Measurements from ENCODE around the gene SPATA1.
A peak's percentile ranks its signal among the peaks of the same experiment; 100 is the strongest.
"Not testable (repeated sequence)": the region's sequence is repeated elsewhere in the genome, so short reads cannot be mapped to it uniquely, and the experiment has no call there.

SPATA1 gene

GRCh38 chr1:84510165-84510564 lies 4.0 kb downstream of the SPATA1 start:
- DNase-seq: no peak

DNA sequence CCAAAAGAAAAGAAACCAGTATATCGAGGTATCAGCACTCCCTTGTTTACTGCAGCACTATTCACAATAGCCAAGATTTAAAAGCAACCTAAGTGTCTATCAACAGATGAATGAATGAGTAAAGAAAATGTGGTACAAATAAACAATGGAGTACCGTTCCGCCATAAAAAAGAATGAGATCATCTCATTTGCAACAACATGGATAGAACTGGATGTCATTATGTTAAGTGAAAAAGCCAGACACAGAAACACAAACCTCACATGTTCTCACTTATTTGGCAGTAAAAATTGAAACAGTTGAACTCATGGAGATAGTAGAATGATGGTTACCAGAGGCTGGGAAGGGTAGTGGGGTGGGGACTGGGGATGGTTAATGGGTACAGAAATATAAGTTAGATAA lies 4.5 kb downstream of the SPATA1 start:
- no peak for DNase-seq

DNA sequence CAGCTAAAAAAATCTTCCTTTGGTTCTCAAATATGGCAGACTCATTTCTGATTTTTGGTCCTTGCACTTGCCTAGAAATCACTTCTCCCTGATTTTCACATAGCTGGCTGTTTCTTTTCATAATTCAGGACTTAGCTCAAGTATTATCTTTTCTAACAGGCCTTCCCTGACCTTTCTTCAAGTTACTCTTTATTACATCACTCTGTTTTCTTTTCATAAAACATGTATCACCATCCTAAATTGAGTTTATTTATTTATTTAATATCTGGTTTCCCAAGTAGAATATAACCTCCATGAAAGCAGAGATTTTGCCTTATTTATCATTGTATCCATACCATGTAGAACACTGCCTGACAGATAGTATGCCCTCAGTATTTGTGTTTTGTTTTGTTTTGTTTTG lies 18.4 kb downstream of the SPATA1 start:
- no peak for DNase-seq

DNA sequence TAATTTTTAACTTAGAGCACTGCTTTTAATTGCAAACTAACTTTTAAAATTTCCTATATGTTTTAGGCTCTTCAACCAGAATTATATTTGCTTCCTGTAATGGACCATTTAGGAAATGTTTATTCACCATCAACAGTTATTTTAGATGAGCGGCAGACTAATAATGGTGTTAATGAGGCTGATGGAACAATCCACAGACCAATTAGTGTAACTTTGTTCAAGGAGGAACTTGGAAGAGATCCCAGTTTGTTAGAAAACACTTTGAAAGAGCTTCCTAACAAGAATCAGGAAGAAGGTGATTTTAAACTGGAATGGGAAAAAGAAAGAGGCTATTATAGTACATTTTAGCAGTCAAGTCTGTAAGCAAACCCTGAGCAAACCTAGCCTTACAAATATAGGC lies 19.6 kb downstream of the SPATA1 start:
- DNase-seq: no peak

DNA sequence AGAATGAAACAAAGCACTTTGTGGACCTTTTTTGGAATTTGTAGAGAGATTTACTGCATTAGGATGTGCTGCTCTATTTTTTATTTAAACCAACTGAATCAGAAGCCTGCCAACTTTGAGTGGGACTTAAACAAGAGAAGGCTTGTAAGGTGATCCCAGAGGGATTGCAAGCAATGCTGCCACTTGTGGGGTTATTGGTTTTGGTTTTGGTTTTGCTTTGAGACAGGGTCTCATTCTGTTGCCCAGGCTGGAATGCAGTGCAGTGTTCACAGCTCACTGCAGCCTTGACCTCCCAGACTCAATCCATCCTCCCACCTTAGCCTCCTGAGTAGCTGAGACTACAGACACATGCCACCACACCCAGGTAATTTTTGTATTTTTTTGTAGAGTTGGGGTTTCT lies 32.4 kb downstream of the SPATA1 start:
- DNase-seq: no peak

GRCh38 chr1:84539972-84540371 lies 33.8 kb downstream of the SPATA1 start:
- DNase-seq: no peak

GRCh38 chr1:84540759-84541158 lies 34.6 kb downstream of the SPATA1 start:
- no peak for DNase-seq

DNA sequence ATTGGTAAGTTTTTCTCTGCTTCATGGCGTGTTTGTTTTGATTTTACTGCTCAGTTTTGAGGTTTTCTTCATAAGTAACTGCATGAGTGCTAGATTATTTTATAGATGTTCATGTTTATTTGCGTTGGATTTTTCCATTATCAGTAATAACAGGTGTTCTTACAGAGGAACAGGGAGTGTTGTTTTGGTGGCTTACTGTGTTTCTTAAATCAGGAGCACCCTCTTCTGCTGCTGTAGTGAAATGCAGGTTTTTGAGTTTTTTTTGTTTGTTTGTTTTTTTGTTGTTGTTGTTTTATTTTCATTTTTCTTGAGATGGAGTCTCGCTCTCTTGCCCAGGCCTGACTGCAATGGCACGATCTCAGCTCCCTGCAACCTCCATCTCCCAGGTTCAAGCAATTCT lies 35.5 kb downstream of the SPATA1 start:
- no peak for DNase-seq

DNA sequence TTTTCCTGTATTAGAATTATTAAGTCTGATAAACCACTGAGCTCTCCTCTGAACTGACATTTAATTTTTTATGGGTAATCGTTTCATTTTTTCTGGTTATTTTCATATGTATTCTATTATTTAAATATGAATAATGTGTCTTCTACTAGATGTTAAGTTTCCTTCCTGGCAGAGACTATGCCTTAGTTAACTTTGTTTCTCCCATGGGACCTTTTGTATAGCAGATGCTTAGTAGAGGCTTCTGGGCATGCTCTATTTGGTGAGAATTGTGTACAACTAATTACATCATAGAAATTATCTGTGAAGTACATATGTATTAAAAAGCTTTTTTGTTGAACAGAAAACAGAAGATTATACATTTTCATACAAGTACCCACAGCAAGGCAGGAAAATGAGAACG lies 44.6 kb downstream of the SPATA1 start:
- DNase-seq: no peak

DNA sequence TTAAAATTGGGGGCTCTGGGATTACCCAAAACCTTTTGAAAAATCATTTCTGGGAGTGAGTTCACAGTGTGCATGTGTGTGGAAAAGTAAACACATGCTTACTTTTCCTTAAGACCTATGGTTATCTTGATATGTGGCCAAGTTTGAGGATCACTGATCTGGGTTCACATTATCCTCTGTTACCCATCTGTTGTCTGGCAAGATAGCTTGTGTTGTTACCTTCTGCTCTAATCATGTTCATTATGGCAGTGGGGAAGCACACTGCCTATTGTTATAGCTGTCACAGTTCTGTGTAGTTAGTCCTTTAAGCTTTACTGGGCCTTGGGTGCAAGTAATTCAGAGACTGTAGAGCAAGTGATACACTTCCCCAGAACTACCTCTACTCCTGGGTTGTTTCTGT lies 63.0 kb downstream of the SPATA1 start:
- no peak for DNase-seq

DNA sequence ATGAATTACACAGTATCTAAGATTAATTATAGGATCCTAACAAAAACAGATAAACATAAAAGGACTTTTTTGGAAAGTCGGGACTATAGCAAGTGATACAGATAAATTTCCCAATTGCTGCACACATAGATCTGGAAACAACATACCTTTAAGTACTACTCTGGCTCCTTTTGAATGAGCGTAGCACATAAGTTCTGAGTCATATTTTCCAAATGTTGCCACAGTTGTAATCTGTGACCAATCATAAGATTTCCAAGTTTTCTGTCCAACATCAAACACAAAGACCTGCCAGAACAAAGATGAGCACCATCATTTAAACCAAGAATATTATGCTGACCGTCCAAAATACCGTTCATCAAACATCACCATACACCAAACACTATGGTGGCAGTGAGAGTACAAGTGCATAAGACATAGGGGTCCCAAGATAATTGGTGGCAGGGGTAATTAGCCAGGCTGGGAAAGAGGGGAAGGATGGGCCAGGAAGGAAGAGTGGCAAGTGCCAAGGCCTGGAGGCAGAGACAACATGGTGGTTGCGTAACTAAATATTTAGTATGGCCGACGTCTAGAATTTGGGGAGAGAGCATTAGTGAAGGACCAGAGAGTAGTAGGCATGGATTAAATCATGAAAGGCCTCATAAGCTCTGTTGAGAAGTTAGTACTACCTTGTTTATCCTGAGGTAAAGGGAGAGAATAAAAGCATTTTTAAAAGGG lies 64.4 kb downstream of the SPATA1 start:
- DNase-seq: no peak

- no peak for DNase-seq
These were observed 65.0 kb downstream of the SPATA1 start for GRCh38 chr1:84571150-84571535.

DNA sequence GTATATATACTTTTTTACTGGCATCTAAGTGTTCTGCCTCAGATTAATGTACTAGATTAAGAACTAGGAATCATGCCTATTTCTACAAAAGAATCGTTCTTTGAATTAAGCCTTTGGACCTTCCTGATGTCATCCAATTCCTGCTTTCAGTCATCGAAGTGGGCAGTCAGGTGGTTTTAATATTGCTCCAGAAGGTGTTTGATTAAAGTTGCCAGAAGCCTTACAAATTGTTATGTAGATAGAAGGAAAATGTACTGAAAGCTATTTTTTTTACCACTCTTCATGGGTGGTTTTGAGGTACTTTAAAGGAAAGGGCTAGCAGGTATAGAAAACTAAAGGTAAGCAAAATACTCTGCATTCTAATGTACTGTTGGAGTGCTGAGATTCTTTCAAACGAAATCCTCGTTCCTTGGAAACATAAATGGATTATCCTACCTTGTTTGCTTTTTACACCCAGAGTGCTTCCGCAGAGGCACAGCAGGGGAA lies 67.3 kb downstream of the SPATA1 start:
- DNase-seq: no peak

GRCh38 chr1:84573967-84574842 lies 68.0 kb downstream of the SPATA1 start, which contains the start of gene CTBS:
Gene CTBS (minus strand): TSS chr1:84574440. CDS start chr1:84574415, 25 bp downstream.
- DNase-seq: peak; percentile 93

- DNase-seq: no peak
These were observed 68.8 kb downstream of the SPATA1 start for GRCh38 chr1:84574936-84575335.

DNA sequence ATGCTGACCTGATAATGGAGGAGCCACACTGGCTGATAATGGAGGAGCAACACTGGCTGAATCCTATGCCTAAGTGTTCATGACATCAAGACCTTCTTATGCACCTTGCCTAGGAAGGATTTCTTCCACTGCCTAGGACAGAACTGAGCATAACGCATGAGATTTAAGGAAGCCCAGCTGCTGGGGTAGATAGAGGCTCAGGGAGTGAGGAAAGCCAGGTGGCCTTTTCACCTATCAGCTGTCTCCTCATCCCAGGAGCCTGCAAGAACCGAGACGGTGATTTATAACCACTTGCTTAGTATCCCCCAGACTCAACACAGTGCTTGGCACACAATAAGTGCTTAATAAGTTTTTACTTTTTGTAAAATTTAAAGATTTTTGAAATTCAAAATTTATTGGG lies 75.5 kb downstream of the SPATA1 start:
- no peak for DNase-seq

DNA sequence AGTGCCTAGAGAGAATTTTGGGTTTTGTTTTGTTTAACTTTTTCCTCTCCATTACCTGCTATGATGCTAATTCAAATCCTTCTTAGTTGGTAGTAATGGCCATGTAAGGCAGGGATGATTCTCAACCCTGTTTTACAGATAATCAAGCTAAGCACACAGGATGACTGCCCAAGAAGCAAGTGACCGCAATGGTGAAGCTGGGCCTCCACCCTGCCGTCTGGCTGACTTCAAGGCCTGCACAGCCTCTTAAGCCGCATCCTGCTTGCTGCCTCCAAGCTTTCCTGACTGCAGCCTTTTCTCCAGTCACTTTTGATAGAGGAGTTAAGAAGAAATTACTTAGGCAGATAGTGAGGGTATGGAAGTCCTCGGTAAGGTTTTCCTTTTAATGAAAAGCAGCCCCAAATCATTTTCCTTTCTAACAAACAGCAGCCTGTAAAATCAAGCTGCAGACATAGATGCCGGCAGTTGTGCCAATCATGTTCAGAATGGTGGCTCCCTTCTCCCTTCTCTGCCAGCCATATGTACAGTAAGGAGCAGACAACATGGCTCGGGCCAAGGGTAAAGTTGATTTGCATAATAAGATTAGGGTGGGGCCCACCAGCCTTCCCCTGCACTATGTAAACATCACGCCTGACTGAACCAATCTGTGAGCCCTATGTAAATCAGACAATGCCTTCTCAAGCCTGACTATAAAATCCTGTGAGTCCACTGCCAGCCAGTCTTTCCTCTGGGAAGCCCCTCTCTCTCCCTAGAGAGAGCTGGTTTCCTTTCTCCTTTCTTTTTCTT lies 76.8 kb downstream of the SPATA1 start:
- no peak for DNase-seq

DNA sequence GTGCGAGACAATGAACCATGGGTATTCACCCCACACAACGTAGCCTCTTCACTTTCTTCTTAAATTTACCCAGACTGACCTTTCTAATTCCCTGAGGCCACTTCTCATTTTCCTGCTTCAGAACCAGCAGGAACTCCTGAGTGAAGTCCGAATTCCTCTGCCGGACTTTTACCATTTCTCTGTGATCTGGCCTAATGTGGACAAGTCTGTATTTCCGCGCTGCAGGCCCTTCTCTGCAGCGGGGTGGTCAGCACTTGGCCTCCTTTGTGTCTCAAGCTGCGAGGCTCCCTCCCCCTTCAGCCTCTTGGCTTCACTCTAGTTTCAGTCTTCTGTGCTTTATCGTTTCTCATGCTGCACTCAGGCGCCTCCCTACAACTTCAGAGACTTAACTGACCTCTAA lies 77.5 kb downstream of the SPATA1 start:
- no peak for DNase-seq

GRCh38 chr1:84584126-84584525 lies 77.9 kb downstream of the SPATA1 start:
- no peak for DNase-seq

GRCh38 chr1:84585803-84586202 lies 79.6 kb downstream of the SPATA1 start:
- no peak for DNase-seq

GRCh38 chr1:84587099-84587498 lies 80.9 kb downstream of the SPATA1 start:
- no peak for DNase-seq

GRCh38 chr1:84594959-84595358 lies 88.8 kb downstream of the SPATA1 start:
- DNase-seq: not testable (repeated sequence)

- DNase-seq: no peak
These were observed 90.8 kb downstream of the SPATA1 start for GRCh38 chr1:84597011-84597410.

Data from left hindlimb (tissue), 1 donor.